ENCODE results near the gene ZPBP2. TPM values are rescaled to one million over a fixed set of nuclear protein-coding genes. Genes with fewer than 3 reads are reported as not detected.
A peak's percentile ranks its signal among the peaks of the same experiment; 100 is the strongest.
"Not testable (repeated sequence)": the region's sequence is repeated elsewhere in the genome, so short reads cannot be mapped to it uniquely, and the experiment has no call there.

The ZPBP2 gene
- polyA plus RNA-seq, 3 donors: not detected

DNA sequence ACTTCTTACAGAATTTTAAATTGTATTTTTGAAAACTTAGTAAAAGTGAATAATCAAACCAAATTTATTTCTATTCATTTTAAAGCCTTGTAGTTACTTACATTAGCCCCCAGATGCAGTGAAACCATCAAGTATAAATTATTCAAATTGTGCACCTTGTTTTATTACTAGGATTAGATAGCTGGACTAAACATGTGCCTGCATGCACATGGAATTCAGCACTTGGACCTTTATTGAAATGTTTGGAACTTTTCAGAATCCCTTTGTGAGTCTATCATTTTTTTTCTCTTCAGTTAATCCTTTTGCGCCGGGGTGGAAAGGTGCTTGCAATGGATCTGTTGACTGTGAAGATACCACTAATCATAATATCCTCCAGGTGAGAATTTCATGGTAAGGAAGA, 4.7 kb downstream of the ZPBP2 start:
- WGBS (ENCODE audit: insufficient coverage): no CpG with 5 or more reads among the region's 2 CpGs
- H3K4me1 ChIP-seq (ENCODE audit: control insufficient read depth in 1 of 2, insufficient read depth in 2 of 2, low read length in 2 of 2): no peaks in the 10 kb centered on the region
- TF ChIP-seq, protein P1, sequence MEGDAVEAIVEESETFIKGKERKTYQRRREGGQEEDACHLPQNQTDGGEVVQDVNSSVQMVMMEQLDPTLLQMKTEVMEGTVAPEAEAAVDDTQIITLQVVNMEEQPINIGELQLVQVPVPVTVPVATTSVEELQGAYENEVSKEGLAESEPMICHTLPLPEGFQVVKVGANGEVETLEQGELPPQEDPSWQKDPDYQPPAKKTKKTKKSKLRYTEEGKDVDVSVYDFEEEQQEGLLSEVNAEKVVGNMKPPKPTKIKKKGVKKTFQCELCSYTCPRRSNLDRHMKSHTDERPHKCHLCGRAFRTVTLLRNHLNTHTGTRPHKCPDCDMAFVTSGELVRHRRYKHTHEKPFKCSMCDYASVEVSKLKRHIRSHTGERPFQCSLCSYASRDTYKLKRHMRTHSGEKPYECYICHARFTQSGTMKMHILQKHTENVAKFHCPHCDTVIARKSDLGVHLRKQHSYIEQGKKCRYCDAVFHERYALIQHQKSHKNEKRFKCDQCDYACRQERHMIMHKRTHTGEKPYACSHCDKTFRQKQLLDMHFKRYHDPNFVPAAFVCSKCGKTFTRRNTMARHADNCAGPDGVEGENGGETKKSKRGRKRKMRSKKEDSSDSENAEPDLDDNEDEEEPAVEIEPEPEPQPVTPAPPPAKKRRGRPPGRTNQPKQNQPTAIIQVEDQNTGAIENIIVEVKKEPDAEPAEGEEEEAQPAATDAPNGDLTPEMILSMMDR (IDR thresholded peaks at IDR 0.05): peak; percentile 49
- H3K27ac Mint-ChIP-seq: no peak overlapping the region
- H2AFZ ChIP-seq (ENCODE audit: insufficient read depth, low read depth, low read length, poor library complexity, severe bottlenecking): no peak overlapping the region
- peaks cover 8 to 9% of the 10 kb centered on the region in 2 donors for H3K9me3 ChIP-seq (replicated peaks in 1 of 2; ENCODE audit: control insufficient read depth in 1 of 2, insufficient read depth in 1 of 2, low read length in 2 of 2)
- peaks cover 7 to 16% (median 10%) of the 10 kb centered on the region in 7 donors for H3K9me3 Mint-ChIP-seq
- H3K27me3 Mint-ChIP-seq (ENCODE audit: low read depth in 3 of 3): peaks cover 28 to 37% (median 30%) of the 10 kb centered on the region in 3 donors
- H3K27ac ChIP-seq (ENCODE audit: low read depth in 1 of 2, low read length in 2 of 2): no peak overlapping the region
- no peaks in the 10 kb centered on the region for H3K36me3 ChIP-seq (replicated peaks in 1 of 2; ENCODE audit: control insufficient read depth in 1 of 2, insufficient read depth in 2 of 2, low read length in 2 of 2)
- no peaks in the 10 kb centered on the region for H3K36me3 Mint-ChIP-seq
- no peak overlapping the region for H3K4me3 ChIP-seq (replicated peaks in 1 of 3; ENCODE audit: low read depth in 2 of 3, low read length in 3 of 3)
- H3K27me3 ChIP-seq (ENCODE audit: control insufficient read depth in 2 of 2, insufficient read depth in 2 of 2, low read length in 2 of 2): peaks cover 9 to 24% of the 10 kb centered on the region in 2 donors
- no peaks in the 10 kb centered on the region for H3K79me2 ChIP-seq (ENCODE audit: insufficient read depth, low read length)
- H4K20me1 ChIP-seq (ENCODE audit: insufficient read depth, low read length): no peaks in the 10 kb centered on the region
- H3K9ac ChIP-seq (ENCODE audit: insufficient read depth, low read length, poor library complexity, severe bottlenecking): no peak overlapping the region
- no peak overlapping the region for H3K4me3 Mint-ChIP-seq
- peaks cover 2% of the 10 kb centered on the region for H3K4me1 Mint-ChIP-seq
- DNase-seq: no peak
- intact Hi-C loops (cut with micrococcal nuclease): no loop called here
- H3K4me2 ChIP-seq (replicated peaks; ENCODE audit: extremely low read depth, low read length, poor library complexity, severe bottlenecking): no peak overlapping the region

DNA sequence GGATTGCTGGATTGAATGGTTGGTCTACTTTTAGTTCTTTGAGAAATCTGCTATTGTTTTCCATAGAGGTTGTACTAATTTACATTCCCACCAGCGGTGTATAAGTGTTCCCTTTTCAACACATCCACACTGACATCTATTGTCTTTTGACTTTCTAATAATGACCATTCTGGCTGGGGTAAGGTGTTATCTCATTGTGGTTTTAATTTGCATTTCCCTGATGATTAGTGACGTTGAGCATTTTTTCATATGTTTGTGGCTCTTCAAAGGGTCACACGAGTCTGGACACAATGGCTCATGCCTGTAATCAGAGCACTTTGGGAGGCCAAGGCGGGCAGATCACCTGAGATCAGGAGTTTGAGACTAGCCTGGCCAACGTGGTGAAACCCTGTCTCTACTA, 18.1 kb downstream of the ZPBP2 start:
- H3K9ac ChIP-seq (ENCODE audit: insufficient read depth, low read length, poor library complexity, severe bottlenecking); H3K4me3 ChIP-seq (replicated peaks in 1 of 3; ENCODE audit: low read depth in 2 of 3, low read length in 3 of 3); H3K4me3 Mint-ChIP-seq; DNase-seq; H3K36me3 Mint-ChIP-seq; H4K20me1 ChIP-seq (ENCODE audit: insufficient read depth, low read length); H3K36me3 ChIP-seq (replicated peaks in 1 of 2; ENCODE audit: control insufficient read depth in 1 of 2, insufficient read depth in 2 of 2, low read length in 2 of 2); H3K27me3 ChIP-seq (ENCODE audit: control insufficient read depth in 2 of 2, insufficient read depth in 2 of 2, low read length in 2 of 2); H3K4me2 ChIP-seq (replicated peaks; ENCODE audit: extremely low read depth, low read length, poor library complexity, severe bottlenecking); H3K9me3 Mint-ChIP-seq; H3K27ac Mint-ChIP-seq; H2AFZ ChIP-seq (ENCODE audit: insufficient read depth, low read depth, low read length, poor library complexity, severe bottlenecking); intact Hi-C loops (cut with micrococcal nuclease); H3K79me2 ChIP-seq (ENCODE audit: insufficient read depth, low read length); H3K4me1 Mint-ChIP-seq; H3K4me1 ChIP-seq (ENCODE audit: control insufficient read depth in 1 of 2, insufficient read depth in 2 of 2, low read length in 2 of 2); H3K27ac ChIP-seq (ENCODE audit: low read depth in 1 of 2, low read length in 2 of 2); H3K9me3 ChIP-seq (replicated peaks in 1 of 2; ENCODE audit: control insufficient read depth in 1 of 2, insufficient read depth in 1 of 2, low read length in 2 of 2): not testable (repeated sequence)
- 82% methylated on average over 2 of the region's 5 CpGs for WGBS (ENCODE audit: insufficient coverage)
- peaks cover 9 to 28% (median 12%) of the 10 kb centered on the region in 3 donors for H3K27me3 Mint-ChIP-seq (ENCODE audit: low read depth in 3 of 3)

Data from CD14-positive monocyte (primary cell).